Measurements from ENCODE around the gene TCL1B. TPM values are rescaled to one million over a fixed set of nuclear protein-coding genes. Genes with fewer than 3 reads are reported as not detected.

The TCL1B gene
- 5.5 and 6.1 TPM in 2 replicates for total RNA-seq (2014; rRNA removed; shearing (Covaris generic))
- polyA plus RNA-seq (2016; fragmentation: Nextera tagmentation; extraction: Ambion mirVana): 4.7 and 6.0 TPM in 2 replicates
- long read RNA-seq, transcript TCL1B-201 (4 exons, 1,166 nt): major isoform, 5 of 6 reads
- long read RNA-seq, partial matches to known transcripts: 0 of 6 reads
- long read RNA-seq, other reads (novel, unspliced or antisense): 0 of 6 reads

DNA sequence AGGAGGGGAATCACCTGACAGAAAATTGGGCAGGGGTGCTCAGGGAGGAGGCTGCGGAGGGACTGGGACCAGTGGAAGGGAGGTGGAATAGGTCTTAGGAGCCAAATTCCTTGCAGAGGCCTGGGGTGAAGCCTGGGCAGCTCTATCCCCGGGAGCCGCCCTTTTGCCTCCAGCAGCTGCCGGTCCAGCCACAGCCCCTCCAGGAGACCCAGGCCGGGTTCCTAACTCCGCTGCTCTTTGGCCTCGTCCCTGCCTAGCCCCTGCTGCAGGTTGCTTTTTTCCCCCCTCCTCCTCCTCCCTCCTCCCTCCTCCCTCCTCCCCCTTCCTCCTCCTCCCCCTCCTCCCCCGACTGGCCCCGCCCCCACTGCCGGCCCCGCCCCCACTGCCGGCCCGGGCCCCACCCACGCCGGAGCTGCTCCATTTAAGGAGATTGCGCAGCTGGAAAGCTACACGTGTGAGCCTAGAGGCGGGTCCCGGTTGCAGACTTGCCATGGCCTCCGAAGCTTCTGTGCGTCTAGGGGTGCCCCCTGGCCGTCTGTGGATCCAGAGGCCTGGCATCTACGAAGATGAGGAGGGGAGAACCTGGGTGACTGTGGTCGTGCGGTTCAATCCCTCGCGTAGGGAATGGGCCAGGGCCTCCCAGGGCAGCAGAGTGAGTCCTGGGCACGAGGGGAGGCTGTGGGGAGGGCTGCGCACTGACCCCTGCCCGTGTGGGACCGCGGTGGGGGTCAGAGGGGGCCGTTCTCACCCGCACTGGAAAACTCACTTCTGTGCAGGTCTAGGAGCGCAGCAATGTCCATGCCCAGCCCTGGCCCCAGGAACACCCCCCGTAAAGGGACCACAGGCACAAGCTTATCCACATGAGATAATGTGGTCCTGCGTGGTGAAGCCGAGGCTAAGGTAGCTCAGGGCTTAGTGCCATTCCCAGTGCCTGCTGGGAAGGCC lies at the start of gene TCL1B:
Gene TCL1B, plus strand, starts transcription at position 449 of the 945 bp plus-strand sequence. Its CDS starts 42 bp downstream, at position 491.
- Mint-ChIP-seq H3K27me3 (ENCODE audit: insufficient read depth, low read depth, poor library complexity) (peaks cover 10% of the 10 kb centered on the region), H3K4me1 (peaks cover 22% of the 10 kb centered on the region), H3K4me3 (no peak within 1 kb of the TSS; the same call in 2 of the 3 replicates), H3K27ac (no peak within 1 kb of the TSS), H3K36me3 (ENCODE audit: low read depth) (no peaks in the 10 kb centered on the region), H3K9me3 (no peaks in the 10 kb centered on the region)
- ATAC-seq: peak; percentile 73
- H3K27me3 ChIP-seq (ENCODE audit: insufficient read depth): no peaks in the 10 kb centered on the region
- no peaks in the 10 kb centered on the region for H4K20me1 ChIP-seq (replicated peaks; ENCODE audit: insufficient read depth)
- peaks cover 23% of the 10 kb centered on the region for H3K4me1 ChIP-seq (ENCODE audit: insufficient read depth)
- H3F3A ChIP-seq (replicated peaks; ENCODE audit: low read depth): no peaks in the 10 kb centered on the region
- no peak within 1 kb of the TSS for H3K4me3 ChIP-seq
- H3K9me2 ChIP-seq (ENCODE audit: insufficient read depth): no peaks in the 10 kb centered on the region; the same call in 1 of the 2 replicates
- H2AFZ ChIP-seq: no peak within 1 kb of the TSS
- H3K36me3 ChIP-seq (ENCODE audit: insufficient read depth): no peaks in the 10 kb centered on the region
- no peaks in the 10 kb centered on the region for H3K79me2 ChIP-seq (replicated peaks; ENCODE audit: insufficient read depth)
- peak; percentile 71 for DNase-seq (ENCODE audit: low spot score)
- peak within 1 kb of the TSS; percentile 24 for H3K4me2 ChIP-seq
- H3K27ac ChIP-seq (ENCODE audit: low read depth): no peak within 1 kb of the TSS
- TF ChIP-seq STAT1 (IDR thresholded peaks at IDR 0.05; ENCODE audit: unreplicated experiment): no peak
- no peak for TF ChIP-seq ZNF331 (CRISPR knock-in tag; IDR thresholded peaks at IDR 0.05; ENCODE audit: low read depth)
- TF ChIP-seq, protein P1, sequence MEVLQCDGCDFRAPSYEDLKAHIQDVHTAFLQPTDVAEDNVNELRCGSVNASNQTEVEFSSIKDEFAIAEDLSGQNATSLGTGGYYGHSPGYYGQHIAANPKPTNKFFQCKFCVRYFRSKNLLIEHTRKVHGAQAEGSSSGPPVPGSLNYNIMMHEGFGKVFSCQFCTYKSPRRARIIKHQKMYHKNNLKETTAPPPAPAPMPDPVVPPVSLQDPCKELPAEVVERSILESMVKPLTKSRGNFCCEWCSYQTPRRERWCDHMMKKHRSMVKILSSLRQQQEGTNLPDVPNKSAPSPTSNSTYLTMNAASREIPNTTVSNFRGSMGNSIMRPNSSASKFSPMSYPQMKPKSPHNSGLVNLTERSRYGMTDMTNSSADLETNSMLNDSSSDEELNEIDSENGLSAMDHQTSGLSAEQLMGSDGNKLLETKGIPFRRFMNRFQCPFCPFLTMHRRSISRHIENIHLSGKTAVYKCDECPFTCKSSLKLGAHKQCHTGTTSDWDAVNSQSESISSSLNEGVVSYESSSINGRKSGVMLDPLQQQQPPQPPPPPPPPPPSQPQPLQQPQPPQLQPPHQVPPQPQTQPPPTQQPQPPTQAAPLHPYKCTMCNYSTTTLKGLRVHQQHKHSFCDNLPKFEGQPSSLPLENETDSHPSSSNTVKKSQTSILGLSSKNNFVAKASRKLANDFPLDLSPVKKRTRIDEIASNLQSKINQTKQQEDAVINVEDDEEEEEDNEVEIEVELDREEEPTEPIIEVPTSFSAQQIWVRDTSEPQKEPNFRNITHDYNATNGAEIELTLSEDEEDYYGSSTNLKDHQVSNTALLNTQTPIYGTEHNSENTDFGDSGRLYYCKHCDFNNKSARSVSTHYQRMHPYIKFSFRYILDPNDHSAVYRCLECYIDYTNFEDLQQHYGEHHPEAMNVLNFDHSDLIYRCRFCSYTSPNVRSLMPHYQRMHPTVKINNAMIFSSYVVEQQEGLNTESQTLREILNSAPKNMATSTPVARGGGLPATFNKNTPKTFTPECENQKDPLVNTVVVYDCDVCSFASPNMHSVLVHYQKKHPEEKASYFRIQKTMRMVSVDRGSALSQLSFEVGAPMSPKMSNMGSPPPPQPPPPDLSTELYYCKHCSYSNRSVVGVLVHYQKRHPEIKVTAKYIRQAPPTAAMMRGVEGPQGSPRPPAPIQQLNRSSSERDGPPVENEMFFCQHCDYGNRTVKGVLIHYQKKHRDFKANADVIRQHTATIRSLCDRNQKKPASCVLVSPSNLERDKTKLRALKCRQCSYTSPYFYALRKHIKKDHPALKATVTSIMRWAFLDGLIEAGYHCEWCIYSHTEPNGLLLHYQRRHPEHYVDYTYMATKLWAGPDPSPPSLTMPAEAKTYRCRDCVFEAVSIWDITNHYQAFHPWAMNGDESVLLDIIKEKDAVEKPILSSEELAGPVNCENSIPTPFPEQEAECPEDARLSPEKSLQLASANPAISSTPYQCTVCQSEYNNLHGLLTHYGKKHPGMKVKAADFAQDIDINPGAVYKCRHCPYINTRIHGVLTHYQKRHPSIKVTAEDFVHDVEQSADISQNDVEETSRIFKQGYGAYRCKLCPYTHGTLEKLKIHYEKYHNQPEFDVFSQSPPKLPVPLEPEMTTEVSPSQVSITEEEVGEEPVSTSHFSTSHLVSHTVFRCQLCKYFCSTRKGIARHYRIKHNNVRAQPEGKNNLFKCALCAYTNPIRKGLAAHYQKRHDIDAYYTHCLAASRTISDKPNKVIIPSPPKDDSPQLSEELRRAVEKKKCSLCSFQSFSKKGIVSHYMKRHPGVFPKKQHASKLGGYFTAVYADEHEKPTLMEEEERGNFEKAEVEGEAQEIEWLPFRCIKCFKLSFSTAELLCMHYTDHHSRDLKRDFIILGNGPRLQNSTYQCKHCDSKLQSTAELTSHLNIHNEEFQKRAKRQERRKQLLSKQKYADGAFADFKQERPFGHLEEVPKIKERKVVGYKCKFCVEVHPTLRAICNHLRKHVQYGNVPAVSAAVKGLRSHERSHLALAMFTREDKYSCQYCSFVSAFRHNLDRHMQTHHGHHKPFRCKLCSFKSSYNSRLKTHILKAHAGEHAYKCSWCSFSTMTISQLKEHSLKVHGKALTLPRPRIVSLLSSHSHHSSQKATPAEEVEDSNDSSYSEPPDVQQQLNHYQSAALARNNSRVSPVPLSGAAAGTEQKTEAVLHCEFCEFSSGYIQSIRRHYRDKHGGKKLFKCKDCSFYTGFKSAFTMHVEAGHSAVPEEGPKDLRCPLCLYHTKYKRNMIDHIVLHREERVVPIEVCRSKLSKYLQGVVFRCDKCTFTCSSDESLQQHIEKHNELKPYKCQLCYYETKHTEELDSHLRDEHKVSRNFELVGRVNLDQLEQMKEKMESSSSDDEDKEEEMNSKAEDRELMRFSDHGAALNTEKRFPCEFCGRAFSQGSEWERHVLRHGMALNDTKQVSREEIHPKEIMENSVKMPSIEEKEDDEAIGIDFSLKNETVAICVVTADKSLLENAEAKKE (CRISPR knock-in tag; IDR thresholded peaks at IDR 0.05): no peak
- TF ChIP-seq POLR2AphosphoS5 (IDR thresholded peaks at IDR 0.05; ENCODE audit: low read depth): no peak
- no peak for TF ChIP-seq CTCF (conservative IDR thresholded peaks at IDR 0.05; ENCODE audit: low read depth in 2 of 2)
- TF ChIP-seq EZH2 (IDR thresholded peaks at IDR 0.05; ENCODE audit: low read depth, unreplicated experiment): no peak
- no peak for TF ChIP-seq ETS1 (IDR thresholded peaks at IDR 0.05)
- TF ChIP-seq EZH2phosphoT487 (IDR thresholded peaks at IDR 0.05; ENCODE audit: unreplicated experiment): no peak
- TF ChIP-seq JUNB (IDR thresholded peaks at IDR 0.05; ENCODE audit: unreplicated experiment): no peak
- TF ChIP-seq CREB1 (CRISPR knock-in tag; IDR thresholded peaks at IDR 0.05; ENCODE audit: low read depth): no peak
- TF ChIP-seq NANOG (IDR thresholded peaks at IDR 0.05; ENCODE audit: borderline replicate concordance): no peak
- no peak for TF ChIP-seq ZNF114 (CRISPR knock-in tag; IDR thresholded peaks at IDR 0.05)
- TF ChIP-seq, protein P2, sequence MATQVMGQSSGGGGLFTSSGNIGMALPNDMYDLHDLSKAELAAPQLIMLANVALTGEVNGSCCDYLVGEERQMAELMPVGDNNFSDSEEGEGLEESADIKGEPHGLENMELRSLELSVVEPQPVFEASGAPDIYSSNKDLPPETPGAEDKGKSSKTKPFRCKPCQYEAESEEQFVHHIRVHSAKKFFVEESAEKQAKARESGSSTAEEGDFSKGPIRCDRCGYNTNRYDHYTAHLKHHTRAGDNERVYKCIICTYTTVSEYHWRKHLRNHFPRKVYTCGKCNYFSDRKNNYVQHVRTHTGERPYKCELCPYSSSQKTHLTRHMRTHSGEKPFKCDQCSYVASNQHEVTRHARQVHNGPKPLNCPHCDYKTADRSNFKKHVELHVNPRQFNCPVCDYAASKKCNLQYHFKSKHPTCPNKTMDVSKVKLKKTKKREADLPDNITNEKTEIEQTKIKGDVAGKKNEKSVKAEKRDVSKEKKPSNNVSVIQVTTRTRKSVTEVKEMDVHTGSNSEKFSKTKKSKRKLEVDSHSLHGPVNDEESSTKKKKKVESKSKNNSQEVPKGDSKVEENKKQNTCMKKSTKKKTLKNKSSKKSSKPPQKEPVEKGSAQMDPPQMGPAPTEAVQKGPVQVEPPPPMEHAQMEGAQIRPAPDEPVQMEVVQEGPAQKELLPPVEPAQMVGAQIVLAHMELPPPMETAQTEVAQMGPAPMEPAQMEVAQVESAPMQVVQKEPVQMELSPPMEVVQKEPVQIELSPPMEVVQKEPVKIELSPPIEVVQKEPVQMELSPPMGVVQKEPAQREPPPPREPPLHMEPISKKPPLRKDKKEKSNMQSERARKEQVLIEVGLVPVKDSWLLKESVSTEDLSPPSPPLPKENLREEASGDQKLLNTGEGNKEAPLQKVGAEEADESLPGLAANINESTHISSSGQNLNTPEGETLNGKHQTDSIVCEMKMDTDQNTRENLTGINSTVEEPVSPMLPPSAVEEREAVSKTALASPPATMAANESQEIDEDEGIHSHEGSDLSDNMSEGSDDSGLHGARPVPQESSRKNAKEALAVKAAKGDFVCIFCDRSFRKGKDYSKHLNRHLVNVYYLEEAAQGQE (IDR thresholded peaks at IDR 0.05; ENCODE audit: unreplicated experiment): no peak
